ENCODE measurements around the gene TSC1.

TSC1 gene

GRCh38 chr9:132931178-132931735 lies 13.2 kb downstream of the TSC1 start:
- no peak for DNase-seq

DNA sequence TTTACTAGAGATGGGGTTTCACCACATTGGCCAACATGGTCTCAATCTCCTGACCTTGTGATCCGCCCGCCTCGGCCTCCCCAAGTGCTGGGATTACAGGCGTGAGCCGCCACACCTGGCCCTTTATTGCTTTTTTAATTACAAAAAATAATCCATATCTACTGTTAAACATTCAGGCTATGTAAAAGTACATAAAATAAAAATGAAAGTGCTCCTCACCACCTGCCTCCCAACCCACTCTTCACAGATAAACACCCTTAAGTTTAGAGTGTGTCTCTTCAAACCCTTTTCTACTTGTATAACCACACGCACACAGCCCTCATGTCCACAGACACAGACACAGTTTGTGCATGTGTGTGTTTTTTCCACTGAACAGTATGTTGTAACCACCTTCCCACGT lies 16.7 kb downstream of the TSC1 start:
- DNase-seq = no peak

DNA sequence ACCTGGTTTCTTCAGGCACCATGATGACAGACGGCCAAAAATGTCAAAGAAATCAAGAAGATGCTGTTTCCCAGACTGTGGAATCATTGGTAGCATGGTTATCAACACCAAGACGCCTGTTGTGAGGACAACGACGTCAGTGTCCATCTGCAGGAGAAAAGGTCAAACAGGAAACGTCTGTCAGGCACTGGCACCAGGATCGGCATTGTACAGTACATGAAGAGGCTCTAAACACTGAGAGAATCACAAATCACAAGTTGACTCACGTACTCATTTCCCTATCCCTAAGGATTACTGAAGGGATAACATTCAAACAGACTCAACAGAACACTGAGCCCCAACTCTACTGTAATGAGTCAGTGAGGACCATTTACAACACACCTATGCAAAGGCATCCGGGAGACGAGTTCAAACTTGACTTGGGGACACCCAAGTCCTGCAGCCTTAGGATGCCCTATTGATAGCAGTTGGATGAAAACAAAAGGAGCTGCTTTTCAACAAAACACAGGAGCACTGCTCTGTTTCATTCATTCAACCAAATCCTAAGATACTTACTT lies 21.0 kb downstream of the TSC1 start:
- no peak for DNase-seq

DNA sequence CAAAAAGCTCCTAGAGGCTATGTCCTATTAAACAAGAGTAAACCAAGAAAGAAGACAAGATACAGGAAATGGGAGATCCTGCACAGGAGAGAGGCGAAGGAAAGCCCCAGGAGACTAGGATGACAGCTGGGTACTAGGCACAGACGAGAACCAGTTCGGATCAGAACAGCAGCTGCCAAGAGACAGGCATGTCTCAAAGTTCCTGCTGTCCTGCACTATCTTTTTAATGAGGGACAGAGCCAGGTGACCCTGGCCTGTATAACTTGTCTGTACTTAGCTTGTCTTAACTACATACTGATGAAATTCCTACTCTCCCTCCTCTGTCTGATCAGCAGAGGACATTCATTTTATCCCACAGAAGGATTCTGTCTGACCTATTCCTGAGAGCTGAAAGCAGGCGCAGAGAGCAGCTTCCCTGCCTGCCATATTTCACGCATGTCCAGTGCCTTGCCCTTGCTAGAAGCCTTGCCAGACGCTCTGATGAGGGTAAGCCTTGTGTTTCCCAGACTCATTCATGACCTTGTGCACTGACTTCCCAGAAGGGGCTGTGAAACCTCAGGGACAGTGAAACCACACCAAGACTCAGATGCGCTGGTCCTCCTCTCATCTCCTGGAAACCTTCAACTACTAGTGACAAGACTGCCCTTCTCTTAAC lies 24.7 kb downstream of the TSC1 start:
- no peak for DNase-seq

DNA sequence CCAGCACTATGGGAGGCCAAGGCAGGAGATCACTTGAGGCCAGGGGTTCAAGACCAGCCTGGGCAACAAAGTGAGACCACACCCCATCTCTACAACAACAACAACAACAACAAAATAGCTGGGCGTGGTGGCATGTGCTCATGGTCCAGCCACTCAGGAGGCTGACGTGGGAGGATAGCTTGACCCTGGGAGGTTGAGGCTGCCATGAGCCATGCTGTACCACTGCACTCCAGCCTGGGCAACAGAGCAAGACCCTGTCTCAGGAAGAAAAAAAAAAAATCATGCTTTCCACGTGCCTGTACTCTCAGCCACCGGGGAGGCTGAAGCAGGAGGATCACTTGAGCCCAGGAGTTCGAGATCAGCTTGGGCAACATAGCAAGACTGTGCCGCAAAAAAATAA lies 29.5 kb downstream of the TSC1 start:
- no peak for DNase-seq

DNA sequence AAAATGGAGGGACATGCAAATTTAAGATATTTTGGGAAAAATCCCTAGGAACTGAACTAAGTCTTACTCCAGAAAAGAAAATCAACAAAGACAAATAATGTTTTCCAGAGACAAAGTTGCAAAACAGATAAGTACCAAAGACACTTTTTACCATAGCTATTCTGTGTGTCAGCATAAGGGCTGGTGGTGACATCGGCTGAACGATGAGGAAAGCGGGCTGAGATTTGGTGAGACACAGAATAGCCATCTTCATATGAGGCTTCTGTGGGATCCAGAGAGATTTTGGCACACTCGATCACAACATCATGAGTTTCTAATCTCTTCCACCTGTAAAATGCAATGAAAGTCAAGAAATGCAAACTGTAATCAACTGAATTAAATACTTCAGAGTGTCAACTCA lies 32.3 kb downstream of the TSC1 start:
- no peak for DNase-seq

- DNase-seq = no peak
Measured at GRCh38 chr9:132910376-132910775, 34.0 kb downstream of the TSC1 start.

GRCh38 chr9:132909311-132909710 lies 35.1 kb downstream of the TSC1 start:
- DNase-seq = no peak

DNA sequence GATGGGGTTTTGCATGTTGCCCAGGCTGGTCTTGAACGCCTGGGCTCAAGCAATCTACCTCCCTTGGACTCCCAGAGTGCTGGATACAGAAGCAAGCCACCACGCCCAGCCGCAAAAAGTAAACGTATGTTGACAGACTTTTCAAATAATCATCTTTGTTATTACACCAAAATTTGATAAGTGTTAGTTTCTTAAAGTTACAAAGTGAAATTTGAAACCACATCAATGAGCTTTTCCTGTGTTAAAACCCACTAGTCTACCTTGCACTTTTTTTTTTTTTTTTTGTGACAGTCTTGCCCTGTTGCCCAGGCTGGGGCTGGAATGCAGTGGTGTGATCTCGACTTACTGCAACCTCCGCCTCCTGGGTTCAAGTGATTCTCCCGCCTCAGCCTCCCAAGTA lies 35.8 kb downstream of the TSC1 start:
- no peak for DNase-seq

DNA sequence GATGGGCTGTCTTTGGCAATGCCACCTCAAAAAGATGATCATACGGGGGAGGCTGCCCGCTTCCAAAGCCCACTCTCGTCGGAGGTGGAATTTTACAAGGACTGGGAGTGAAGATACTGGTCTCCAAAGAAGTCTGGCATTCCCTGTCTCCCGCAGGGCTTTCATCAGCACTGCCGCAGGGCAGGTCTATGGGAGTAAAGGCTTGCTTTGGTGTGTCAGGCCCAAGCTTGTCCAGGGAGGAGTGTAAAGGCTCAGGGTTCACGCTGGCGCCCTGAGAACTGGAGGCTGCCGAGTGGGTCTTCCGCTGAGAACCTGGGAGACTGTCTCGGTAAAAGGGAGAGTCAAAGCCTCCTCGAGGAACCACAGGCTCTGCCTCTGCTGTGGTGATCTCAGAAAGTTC lies 38.7 kb downstream of the TSC1 start:
- no peak for DNase-seq

- no peak for DNase-seq
Measured at GRCh38 chr9:132903574-132904492, 40.6 kb downstream of the TSC1 start.

DNA sequence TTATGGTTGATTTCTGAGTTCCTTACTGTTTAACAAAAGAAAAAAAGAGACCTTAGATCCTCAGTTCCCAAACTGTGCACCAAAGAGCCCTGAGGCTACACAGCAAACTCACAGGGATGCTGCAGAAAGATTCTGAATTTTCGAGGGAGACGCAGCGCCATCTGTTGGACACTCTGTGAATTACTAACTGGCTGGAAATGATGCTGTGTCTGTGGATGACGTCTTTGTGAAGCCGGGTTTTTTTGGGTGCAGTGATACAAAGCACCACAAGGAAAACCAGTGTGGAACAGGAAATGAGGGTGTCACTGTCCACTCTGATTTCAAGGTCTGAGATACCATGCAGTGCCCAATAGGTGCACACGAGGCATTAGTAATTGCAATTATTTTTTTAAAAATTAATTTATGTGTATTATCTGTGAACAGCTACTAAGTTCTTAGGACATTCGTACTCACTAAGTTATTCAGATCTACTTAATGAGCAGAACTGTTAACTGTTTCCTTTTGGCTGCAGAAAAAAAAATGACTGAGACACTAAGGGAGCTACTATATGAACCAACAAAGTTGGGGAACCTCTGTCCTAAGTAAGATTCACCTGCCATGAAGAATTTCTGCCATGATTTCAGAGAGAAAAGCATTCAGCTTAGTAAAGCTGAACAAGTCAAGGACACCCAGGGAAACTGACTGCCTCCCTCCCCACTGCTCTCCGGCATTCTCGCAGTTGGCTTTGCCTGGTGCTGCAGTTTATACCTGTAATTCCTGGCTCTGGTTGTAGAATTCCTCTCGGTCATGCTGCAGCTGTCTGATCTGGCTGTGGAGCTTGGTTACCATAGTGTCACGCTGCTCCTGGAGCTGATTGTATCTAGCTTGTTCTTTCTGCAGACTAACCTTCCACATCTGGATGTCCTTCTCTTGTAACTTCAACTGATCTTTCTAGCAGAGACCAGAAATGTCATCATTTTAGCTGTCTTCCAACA lies 42.3 kb downstream of the TSC1 start:
- DNase-seq = peak; percentile 44

GRCh38 chr9:132898051-132898450 lies 46.4 kb downstream of the TSC1 start:
- no peak for DNase-seq

DNA sequence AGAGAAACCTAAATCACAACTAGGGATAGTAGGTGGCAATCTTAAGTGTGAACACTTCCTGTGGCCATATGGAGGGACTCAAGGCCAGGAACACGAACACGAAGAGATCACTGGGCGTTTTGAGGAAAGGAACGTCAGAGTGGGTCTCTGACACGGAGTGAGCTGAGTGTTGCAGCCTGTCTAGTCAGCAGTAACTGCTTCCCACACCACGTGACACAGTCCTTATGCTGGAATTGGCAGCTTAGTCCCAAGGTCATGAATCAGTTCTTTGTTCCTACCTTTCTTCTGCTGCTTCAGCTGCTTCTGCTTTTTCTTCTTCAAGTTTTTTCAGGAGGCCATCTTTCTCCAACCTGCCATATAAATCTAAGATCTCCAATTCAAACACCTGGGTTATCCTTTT lies 47.5 kb downstream of the TSC1 start:
- DNase-seq = no peak

- DNase-seq = no peak
Measured at GRCh38 chr9:132896264-132896663, 48.2 kb downstream of the TSC1 start.

GRCh38 chr9:132894862-132895835 lies 49.3 kb downstream of the TSC1 start:
- no peak for DNase-seq

- DNase-seq = no peak
Measured at GRCh38 chr9:132894346-132894745, 50.1 kb downstream of the TSC1 start.

DNA sequence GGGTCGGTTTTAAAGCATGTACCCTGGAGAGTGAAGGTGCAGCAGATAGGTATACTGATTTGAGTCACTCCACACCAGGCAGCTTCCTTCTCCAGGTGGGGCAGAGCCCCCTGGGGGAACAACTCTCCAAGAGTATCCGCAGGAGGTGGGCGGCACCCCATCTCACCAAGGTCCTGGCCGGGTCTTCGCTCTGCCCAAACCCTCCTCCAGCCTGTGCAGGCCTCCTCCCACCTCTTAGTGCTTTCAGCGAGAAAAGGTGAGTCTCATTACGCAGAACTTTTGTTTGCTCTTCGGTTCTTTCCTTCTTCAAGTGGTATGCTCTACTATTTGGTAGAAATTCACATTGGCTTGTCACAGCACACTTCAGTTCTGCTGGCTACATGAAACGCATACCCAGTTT lies 52.0 kb downstream of the TSC1 start:
- DNase-seq = no peak

GRCh38 chr9:132888151-132888550 lies 56.3 kb downstream of the TSC1 start:
- no peak for DNase-seq

DNA sequence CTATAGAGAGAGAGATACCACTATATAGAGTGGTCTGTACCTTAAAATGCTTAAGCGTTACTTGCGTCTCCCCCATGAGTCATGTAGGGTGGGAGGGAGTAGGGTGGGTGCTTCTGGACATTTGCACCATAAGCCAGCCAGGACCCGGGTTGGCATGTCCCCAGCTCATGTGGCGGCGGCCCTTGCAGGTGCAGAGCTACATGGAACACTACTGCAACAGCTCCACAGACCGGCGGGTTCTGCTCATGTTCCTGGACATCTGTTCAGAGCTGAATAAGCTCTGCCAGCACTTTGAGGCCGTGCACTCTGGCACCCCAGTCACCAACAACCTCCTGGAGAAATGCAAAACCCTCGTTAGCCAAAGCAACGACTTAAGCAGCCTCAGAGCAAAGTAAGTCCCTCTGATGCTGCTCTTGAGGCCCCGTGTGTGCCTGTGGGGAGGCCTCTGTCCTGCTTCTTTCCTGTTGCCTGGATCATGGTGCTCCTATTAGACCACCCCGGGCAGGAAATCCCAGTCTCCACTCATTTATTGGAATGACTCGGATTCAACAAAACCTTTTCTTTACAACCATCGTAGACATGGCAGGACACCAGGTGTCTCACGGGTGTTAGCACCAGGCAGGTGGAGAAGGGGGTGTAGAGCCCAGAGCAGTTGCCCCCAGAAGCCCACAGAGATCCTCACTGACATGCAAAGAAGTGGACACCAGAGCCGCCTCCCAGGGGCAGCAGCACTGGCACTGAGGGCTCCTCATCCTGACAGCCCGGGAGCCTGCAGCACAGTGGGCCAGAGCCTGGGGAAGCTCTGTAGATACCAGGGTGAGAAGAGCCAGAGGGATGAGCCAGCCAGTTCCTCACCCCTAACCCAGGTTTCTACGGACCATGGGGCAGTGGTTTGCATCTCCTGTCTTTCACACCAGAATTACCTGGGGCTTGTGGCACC lies 57.0 kb downstream of the TSC1 start:
- no peak for DNase-seq

Data from NCI-H1105 (cell line).